SK-N-SH (cell line): Measurements from ENCODE around the gene DGKZ. TPM values are rescaled to one million over a fixed set of nuclear protein-coding genes. Genes with fewer than 3 reads are reported as not detected.

Experiments used
- CTCF ChIA-PET: fragments of 300-600, 350-600 bp; formaldehyde crosslinking; extraction: SDS; loops from one replicate; lab custom pipeline; 2021; lab: Yijun Ruan, JAX
- POLR2A ChIA-PET: fragments of 350-600 bp; sonication (Branson Sonifier 250); formaldehyde crosslinking; extraction: SDS; loops from one replicate; lab custom pipeline; 2020; ENCODE audit warnings: antibody characterized with exemption, inconsistent platforms; lab: Yijun Ruan, JAX
- DNase-seq: peaks from one replicate; pipeline ENCODE4 v3.0.0; 2012
- H2AFZ ChIP-seq: fragments of 200-600 bp; sonication (generic); 2 replicates; pipeline ENCODE4 v1.8.1; 2016; ENCODE audit warnings: antibody characterized with exemption, mild to moderate bottlenecking, low read depth
- H3F3A ChIP-seq: fragments of 200-600 bp; sonication (generic); replicated peaks from 2 replicates; pipeline ENCODE3; 2016; ENCODE audit warnings: antibody characterized with exemption, mild to moderate bottlenecking; ENCODE audit not compliant: insufficient read depth
- H3K27ac ChIP-seq, 2 experiments: fragments of 200-500 bp in 1 of 2; fragments of 200-600 bp in 1 of 2; sonication (Bioruptor generic) in 1 of 2; sonication (generic), shearing (Covaris generic) in 1 of 2; 2 replicates each; pipeline versions ENCODE4 v1.5.1 to v1.6.1; 2014 to 2016; ENCODE audit warnings: low read depth in 2 of 2, inconsistent platforms in 1 of 2, low read length in 1 of 2, mild to moderate bottlenecking in 1 of 2, mixed read lengths in 1 of 2
- H3K27me3 ChIP-seq: fragments of 200-600 bp; sonication (generic), shearing (Covaris generic); 2 replicates; pipeline ENCODE4 v1.6.1; 2016; ENCODE audit warnings: mixed run types; ENCODE audit not compliant: insufficient read depth
- H3K36me3 ChIP-seq, 2 experiments: fragments of 200-500 bp in 1 of 2; fragments of 200-600 bp in 1 of 2; sonication (Bioruptor generic) in 1 of 2; sonication (generic) in 1 of 2; replicated peaks in 1 of 2; 2 replicates each; pipeline versions ENCODE3 to v1.5.1; 2014 to 2016; ENCODE audit warnings: low read length in 1 of 2, mild to moderate bottlenecking in 1 of 2; ENCODE audit not compliant: insufficient read depth in 2 of 2, control insufficient read depth in 1 of 2
- H3K4me1 ChIP-seq, 2 experiments: fragments of 200-500 bp in 1 of 2; fragments of 200-600 bp in 1 of 2; sonication (Bioruptor generic) in 1 of 2; sonication (generic), shearing (Covaris generic) in 1 of 2; 2 replicates each; pipeline versions ENCODE4 v1.5.1 to v1.6.1; 2014 to 2016; ENCODE audit warnings: low read depth in 1 of 2, low read length in 1 of 2, mixed run types in 1 of 2; ENCODE audit not compliant: insufficient read depth in 2 of 2, control insufficient read depth in 1 of 2
- H3K4me2 ChIP-seq: fragments of 200-600 bp; sonication (generic), shearing (Covaris generic); 2 replicates; pipeline ENCODE4 v1.6.1; 2017; ENCODE audit warnings: mixed run types
- H3K4me3 ChIP-seq, 2 experiments: fragments of 200-500 bp in 1 of 2; fragments of 200-600 bp in 1 of 2; sonication (Bioruptor generic) in 1 of 2; sonication (generic), shearing (Covaris generic) in 1 of 2; 2 replicates each; pipeline versions ENCODE4 v1.5.1 to v1.8.1; 2014 to 2016; ENCODE audit warnings: low read depth in 2 of 2, inconsistent platforms in 1 of 2, low read length in 1 of 2, mild to moderate bottlenecking in 1 of 2, mixed read lengths in 1 of 2, moderate library complexity in 1 of 2
- H3K79me2 ChIP-seq: fragments of 200-600 bp; sonication (generic); 2 replicates; pipeline ENCODE4 v1.8.1; 2017; ENCODE audit warnings: mild to moderate bottlenecking; ENCODE audit not compliant: insufficient read depth
- H3K9ac ChIP-seq: fragments of 200-600 bp; sonication (generic); 2 replicates; pipeline ENCODE4 v1.6.1; 2017; ENCODE audit warnings: mixed run types
- H3K9me2 ChIP-seq: fragments of 200-600 bp; sonication (generic); 2 replicates; pipeline ENCODE4 v1.6.1; 2017; ENCODE audit warnings: mixed run types
- H3K9me3 ChIP-seq: fragments of 200-600 bp; sonication (generic); 2 replicates; pipeline ENCODE4 v1.6.1; 2017; ENCODE audit warnings: mixed run types, mild to moderate bottlenecking, moderate library complexity
- H4K20me1 ChIP-seq: fragments of 200-600 bp; sonication (generic); 2 replicates; pipeline ENCODE4 v1.6.1; 2017; ENCODE audit warnings: mild to moderate bottlenecking, mixed run types; ENCODE audit not compliant: insufficient read depth
- CHD2 ChIP-seq: fragments of 150-350 bp; IDR thresholded peaks from 2 replicates; pipeline ENCODE4 v1.6.1; 2018; ENCODE audit warnings: low read length; ENCODE audit not compliant: partially characterized antibody
- ELF1 ChIP-seq: IDR thresholded peaks from 2 replicates; pipeline ENCODE4 v1.4.0; 2012
- EP300 ChIP-seq, 2 experiments: IDR thresholded peaks; 2 replicates each; pipeline versions ENCODE4 v1.4.0 to v1.6.1; 2012; ENCODE audit warnings: borderline replicate concordance in 1 of 2, low read depth in 1 of 2, low read length in 1 of 2
- EZH2phosphoT487 ChIP-seq: fragments of 200-600 bp; sonication (generic); IDR thresholded peaks from 2 replicates; pipeline ENCODE4 v1.6.1; 2017; ENCODE audit warnings: low read depth, mixed run types, mild to moderate bottlenecking, antibody characterized with exemption, moderate library complexity, borderline replicate concordance
- FOXJ3 ChIP-seq: sonication (generic); formaldehyde crosslinking; IDR thresholded peaks from 2 replicates; pipeline ENCODE4 v1.5.1; 2020; ENCODE audit warnings: mild to moderate bottlenecking, missing genetic modification reagents
- GABPA ChIP-seq: IDR thresholded peaks from 2 replicates; pipeline ENCODE4 v1.4.0; 2012; ENCODE audit warnings: low read depth, mild to moderate bottlenecking
- JUND ChIP-seq: IDR thresholded peaks from 2 replicates; pipeline ENCODE4 v1.4.0; 2012
- MXI1 ChIP-seq: IDR thresholded peaks from 2 replicates; pipeline ENCODE4 v1.6.1; 2012; ENCODE audit warnings: mild to moderate bottlenecking, low read depth, low read length, improper control_type of control experiment
- NFIC ChIP-seq: IDR thresholded peaks from 2 replicates; pipeline ENCODE4 v1.4.0; 2012; ENCODE audit warnings: borderline replicate concordance
- RAD21 ChIP-seq: IDR thresholded peaks from 2 replicates; pipeline ENCODE4 v1.6.1; 2012; ENCODE audit warnings: mild to moderate bottlenecking, low read length
- RCOR1 ChIP-seq: fragments of 150-350 bp; IDR thresholded peaks from 2 replicates; pipeline ENCODE4 v1.6.1; 2017; ENCODE audit warnings: antibody characterized with exemption, low read length
- RFX5 ChIP-seq: IDR thresholded peaks from 2 replicates; pipeline ENCODE4 v1.6.1; 2012; ENCODE audit warnings: mild to moderate bottlenecking, improper control_type of control experiment, low read length
- RXRA ChIP-seq: IDR thresholded peaks from 2 replicates; pipeline ENCODE4 v1.4.0; 2012; ENCODE audit warnings: low read depth, mild to moderate bottlenecking, borderline replicate concordance
- SMC3 ChIP-seq: IDR thresholded peaks from 2 replicates; pipeline ENCODE4 v1.6.1; 2012; ENCODE audit warnings: low read depth, low read length, improper control_type of control experiment
- TAF1 ChIP-seq: IDR thresholded peaks from 2 replicates; pipeline ENCODE4 v1.6.1; 2012; ENCODE audit warnings: low read depth, mild to moderate bottlenecking, low read length, moderate library complexity, borderline replicate concordance
- TCF12 ChIP-seq: IDR thresholded peaks from 2 replicates; pipeline ENCODE4 v1.4.0; 2012
- TEAD4 ChIP-seq: IDR thresholded peaks from 2 replicates; pipeline ENCODE4 v1.4.0; 2012; ENCODE audit warnings: mild to moderate bottlenecking, borderline replicate concordance; ENCODE audit not compliant: insufficient read depth
- YY1 ChIP-seq: IDR thresholded peaks from 2 replicates; pipeline ENCODE4 v1.4.0; 2012; ENCODE audit warnings: low read depth, mild to moderate bottlenecking
- WGBS: methylation state at CpG from one replicate; pipeline ENCODE4 v1.1.6; 2017; ENCODE audit warnings: low lambda C conversion rate; 5-methylcytosine and 5-hydroxymethylcytosine counted together
- polyA plus RNA-seq, 3 experiments: library from polyadenylated mRNA; depleted of rRNA; stranded (reverse); fragments of >200 nt; gene quantifications; 2 replicates each; pipeline ENCODE4 v1.2.3, GENCODE V29; 2012
- TF ChIP-seq, protein P1 (sequence below): IDR thresholded peaks from 2 replicates; pipeline ENCODE4; 2012
- TF ChIP-seq, protein P2 (sequence below): IDR thresholded peaks from 2 replicates; pipeline ENCODE4 v1.4.0; 2012; ENCODE audit warnings: low read depth
- TF ChIP-seq, protein P3 (sequence below): IDR thresholded peaks from 2 replicates; pipeline ENCODE4 v1.4.0; 2012; ENCODE audit warnings: low read depth, borderline replicate concordance

Gene DGKZ
- polyA plus RNA-seq, 1 of the 3 experiments (the other 2 are of a cell fraction) = 33.2 TPM

- 0 out of 2 replicates have a peak overlapping the region, but pooled peaks have one; percentile 47 for H2AFZ ChIP-seq
- H3K27ac ChIP-seq = peak overlapping the region; percentile 86 to 91
- no peaks in the 10 kb centered on the region for H3K9me3 ChIP-seq
- H3K4me1 ChIP-seq = peaks cover 28 to 43% of the 10 kb centered on the region in 2 experiments; a peak in 3 of 4 replicates
- CTCF ChIA-PET = interaction anchor here (1.2 to 18.0 kb wide), 8 partner anchors 8 to 168 kb away, joined by 3 to 423 read pairs (median 4); partner anchors contain the start of gene DGKZ
- no peaks in the 10 kb centered on the region for H3K9me2 ChIP-seq
- peak overlapping the region; percentile 43; the same call in 1 of the 2 replicates for H3K9ac ChIP-seq
- no peak for DNase-seq
- no peaks in the 10 kb centered on the region for H3K27me3 ChIP-seq
- H3F3A ChIP-seq = no peaks in the 10 kb centered on the region
- no peaks in the 10 kb centered on the region for H3K36me3 ChIP-seq
- H3K4me2 ChIP-seq = peak overlapping the region; percentile 74; the same call in 1 of the 2 replicates
- no peak for TF ChIP-seq RFX5
- TF ChIP-seq, protein P1, sequence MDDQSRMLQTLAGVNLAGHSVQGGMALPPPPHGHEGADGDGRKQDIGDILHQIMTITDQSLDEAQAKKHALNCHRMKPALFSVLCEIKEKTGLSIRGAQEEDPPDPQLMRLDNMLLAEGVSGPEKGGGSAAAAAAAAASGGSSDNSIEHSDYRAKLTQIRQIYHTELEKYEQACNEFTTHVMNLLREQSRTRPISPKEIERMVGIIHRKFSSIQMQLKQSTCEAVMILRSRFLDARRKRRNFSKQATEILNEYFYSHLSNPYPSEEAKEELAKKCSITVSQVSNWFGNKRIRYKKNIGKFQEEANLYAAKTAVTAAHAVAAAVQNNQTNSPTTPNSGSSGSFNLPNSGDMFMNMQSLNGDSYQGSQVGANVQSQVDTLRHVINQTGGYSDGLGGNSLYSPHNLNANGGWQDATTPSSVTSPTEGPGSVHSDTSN = no peak
- TF ChIP-seq GABPA = no peak
- no peak for TF ChIP-seq RAD21
- no peak for TF ChIP-seq RXRA
- no peak for TF ChIP-seq NFIC
- no peak for TF ChIP-seq CHD2
- TF ChIP-seq, protein P2, sequence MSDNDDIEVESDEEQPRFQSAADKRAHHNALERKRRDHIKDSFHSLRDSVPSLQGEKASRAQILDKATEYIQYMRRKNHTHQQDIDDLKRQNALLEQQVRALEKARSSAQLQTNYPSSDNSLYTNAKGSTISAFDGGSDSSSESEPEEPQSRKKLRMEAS = no peak
- TF ChIP-seq, protein P3, sequence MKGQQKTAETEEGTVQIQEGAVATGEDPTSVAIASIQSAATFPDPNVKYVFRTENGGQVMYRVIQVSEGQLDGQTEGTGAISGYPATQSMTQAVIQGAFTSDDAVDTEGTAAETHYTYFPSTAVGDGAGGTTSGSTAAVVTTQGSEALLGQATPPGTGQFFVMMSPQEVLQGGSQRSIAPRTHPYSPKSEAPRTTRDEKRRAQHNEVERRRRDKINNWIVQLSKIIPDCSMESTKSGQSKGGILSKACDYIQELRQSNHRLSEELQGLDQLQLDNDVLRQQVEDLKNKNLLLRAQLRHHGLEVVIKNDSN = no peak
- no peak for TF ChIP-seq EZH2phosphoT487
- WGBS = 82% methylated on average over 7 of the region's 7 CpGs
- POLR2A ChIA-PET = interaction anchor here (1.1 to 1.3 kb wide), 2 partner anchors 9 to 22 kb away, joined by 3 to 6 read pairs; no protein-coding TSS in a partner anchor
- peaks cover 61% of the 10 kb centered on the region for H3K79me2 ChIP-seq
- H3K4me3 ChIP-seq = no peak overlapping the region
- no peaks in the 10 kb centered on the region for H4K20me1 ChIP-seq
These were observed 13.6 kb downstream of the DGKZ start for GRCh38 chr11:46360878-46361277.

DNA sequence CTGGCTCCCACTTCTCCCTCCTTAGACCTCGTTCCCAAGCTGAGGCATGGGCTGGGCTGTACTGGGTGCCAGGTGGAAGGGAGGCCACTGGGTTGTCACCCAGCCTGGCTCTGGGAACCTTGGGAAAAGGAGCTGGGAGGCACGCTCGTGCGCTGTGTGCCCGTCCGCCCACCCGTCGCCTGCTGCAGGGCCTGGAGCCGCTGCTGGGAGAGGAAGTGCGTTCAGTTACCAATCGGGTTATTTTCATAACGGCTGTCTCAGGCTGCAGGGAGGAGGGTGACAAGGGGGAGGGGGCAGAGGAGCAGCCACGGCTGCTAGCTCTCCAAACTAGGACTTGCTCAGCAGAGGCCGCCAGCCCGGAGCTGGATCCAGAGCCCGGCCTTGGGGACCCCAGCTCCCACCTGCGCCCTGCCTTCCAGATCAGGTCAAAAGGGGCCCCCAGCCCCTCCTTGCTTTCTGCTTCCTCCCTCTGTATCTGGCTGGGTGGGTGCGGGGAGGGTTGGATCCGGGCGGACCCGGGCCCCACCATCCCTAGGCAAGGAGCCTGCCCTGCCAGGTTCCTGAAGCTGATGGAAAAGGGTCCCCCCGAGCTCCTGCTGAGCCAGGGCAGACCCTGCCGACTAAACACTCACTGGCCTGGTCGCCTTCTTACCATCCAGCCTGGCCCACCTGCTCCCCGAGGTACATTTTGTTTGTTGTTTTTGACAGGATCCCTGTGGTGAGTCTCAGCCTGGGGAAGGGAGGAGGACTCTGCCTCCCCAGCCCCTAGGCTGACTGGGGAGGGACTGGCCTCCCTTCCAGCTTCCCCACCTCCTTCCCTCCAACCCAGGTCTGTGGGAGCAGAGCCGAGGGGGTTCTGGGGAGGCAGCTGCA lies 14.3 kb downstream of the DGKZ start:
- TF ChIP-seq RCOR1 (no peak), FOXJ3 (peak; percentile 18; the same call in 1 of the 2 replicates), ELF1 (no peak), JUND (no peak), EP300 (IDR thresholded peaks at IDR 0.05; ENCODE audit: borderline replicate concordance in 1 of 2, low read depth in 1 of 2, low read length in 1 of 2) (0 out of 4 replicates have a peak, but pooled peaks of 1 of the 2 experiments have one; percentile 25), TCF12 (no peak), TAF1 (no peak), MXI1 (peak; percentile 71; the same call in 1 of the 2 replicates), TEAD4 (no peak), NFIC (no peak), SMC3 (no peak), YY1 (no peak), CHD2 (peak; percentile 23)
- H3F3A ChIP-seq = no peaks in the 10 kb centered on the region
- no peaks in the 10 kb centered on the region for H3K36me3 ChIP-seq
- ChIA-PET CTCF (interaction anchor here (1.2 to 18.0 kb wide), 8 partner anchors 8 to 167 kb away, joined by 3 to 423 read pairs (median 4); partner anchors contain the start of gene DGKZ), POLR2A (interaction anchor here (1.1 to 1.3 kb wide), 2 partner anchors 9 to 22 kb away, joined by 3 to 6 read pairs; no protein-coding TSS in a partner anchor)
- H3K79me2 ChIP-seq = peaks cover 55% of the 10 kb centered on the region
- H3K9ac ChIP-seq = peak overlapping the region; percentile 43; the same call in 1 of the 2 replicates
- peak; percentile 88 for DNase-seq
- peak overlapping the region; percentile 74; the same call in 1 of the 2 replicates for H3K4me2 ChIP-seq
- WGBS = 43% methylated on average over 10 of the region's 26 CpGs
- no peaks in the 10 kb centered on the region for H3K27me3 ChIP-seq
- peak overlapping the region; percentile 86 to 91 for H3K27ac ChIP-seq
- H3K4me3 ChIP-seq = no peak overlapping the region
- H3K9me2 ChIP-seq = no peaks in the 10 kb centered on the region
- H4K20me1 ChIP-seq = no peaks in the 10 kb centered on the region
- no peaks in the 10 kb centered on the region for H3K9me3 ChIP-seq
- peaks cover 28 to 43% of the 10 kb centered on the region in 2 experiments; a peak in 3 of 4 replicates for H3K4me1 ChIP-seq
- 0 out of 2 replicates have a peak overlapping the region, but pooled peaks have one; percentile 47 for H2AFZ ChIP-seq
